B cell (primary cell): ENCODE results near the gene CD6. TPM values are rescaled to one million over a fixed set of nuclear protein-coding genes. Genes with fewer than 3 reads are reported as not detected.

ENCODE experiments used
- ATAC-seq: fragments of 200-7000 bp; cut with Tn5 transposase; one replicate; pipeline ENCODE4 v1.10.0; 2021; ENCODE audit warnings: low read depth, mild to moderate bottlenecking, moderate number of reproducible peaks, moderate library complexity
- CTCF ChIA-PET: fragments of 350-600 bp; sonication (Branson Sonifier 250); formaldehyde crosslinking; loops from one replicate; lab custom pipeline; 2021; ENCODE audit warnings: antibody characterized with exemption, inconsistent platforms; lab: Charles Lee
- POLR2A ChIA-PET: fragments of 350-600 bp; sonication (Branson Sonifier 250); formaldehyde crosslinking; loops from one replicate; lab custom pipeline; 2021; ENCODE audit warnings: antibody characterized with exemption; lab: Charles Lee
- DNase-seq: peaks from one replicate; pipeline ENCODE4 v3.0.0; 2013
- H2AFZ ChIP-seq: 2 replicates; pipeline ENCODE4 v1.6.1; 2012; ENCODE audit warnings: mild to moderate bottlenecking, low read depth, low read length; ENCODE audit not compliant: insufficient read depth, poor library complexity, severe bottlenecking
- H3K27ac ChIP-seq, 2 donors: 1 replicate in 1 of 2; 2 replicates in 1 of 2; pipeline ENCODE4 v1.5.1; 2012 to 2013; ENCODE audit warnings: low read length in 2 of 2, mild to moderate bottlenecking in 2 of 2, moderate library complexity in 1 of 2
- H3K27me3 ChIP-seq, 4 experiments: fragments of 200-600 bp in 1 of 4; sonication (generic) in 1 of 4; replicated peaks in 1 of 4; 1 replicate in 2 of 4; 2 replicates in 2 of 4; pipeline versions ENCODE4 v1.6.1 to v1.7.0; 2013 to 2016; ENCODE audit warnings: low read length in 3 of 4, mild to moderate bottlenecking in 2 of 4, mixed read lengths in 1 of 4, moderate library complexity in 1 of 4; ENCODE audit not compliant: insufficient read depth in 4 of 4, control insufficient read depth in 3 of 4; ENCODE audit errors: control extremely low read depth in 1 of 4
- H3K36me3 ChIP-seq, 2 experiments: replicated peaks in 1 of 2; 1 replicate in 1 of 2; 2 replicates in 1 of 2; pipeline versions ENCODE4 v1.6.1 to v1.7.1; 2013; ENCODE audit warnings: low read length in 1 of 2; ENCODE audit not compliant: insufficient read depth in 2 of 2, control insufficient read depth in 1 of 2; ENCODE audit errors: control extremely low read depth in 1 of 2, extremely low read depth in 1 of 2
- H3K4me1 ChIP-seq, 2 donors: fragments of 200-600 bp in 1 of 2; sonication (generic) in 1 of 2; 1 replicate in 1 of 2; 2 replicates in 1 of 2; pipeline versions ENCODE4 v1.5.1 to v1.6.1; 2013 to 2017; ENCODE audit warnings: low read length in 2 of 2; ENCODE audit not compliant: control insufficient read depth in 2 of 2, insufficient read depth in 2 of 2
- H3K4me2 ChIP-seq: replicated peaks from 2 replicates; pipeline ENCODE3; 2012; ENCODE audit warnings: mild to moderate bottlenecking, low read depth, low read length; ENCODE audit not compliant: poor library complexity, severe bottlenecking
- H3K4me3 ChIP-seq, 5 experiments: fragments of 200-600 bp in 1 of 5; sonication (generic) in 1 of 5; 1 replicate in 3 of 5; 2 replicates in 2 of 5; pipeline versions ENCODE4 v1.5.1 to v1.7.0; 2011 to 2016; ENCODE audit warnings: low read length in 4 of 5, mild to moderate bottlenecking in 4 of 5, low read depth in 2 of 5, control low read depth in 1 of 5, moderate library complexity in 1 of 5; ENCODE audit not compliant: insufficient read depth in 1 of 5; ENCODE audit errors: control extremely low read depth in 1 of 5, extremely low read depth in 1 of 5
- H3K79me2 ChIP-seq: fragments of 200-600 bp; sonication (generic); one replicate; pipeline ENCODE4 v1.6.0; 2016; ENCODE audit warnings: low read length; ENCODE audit not compliant: control insufficient read depth, insufficient read depth
- H3K9ac ChIP-seq: fragments of 200-600 bp; sonication (generic); 2 replicates; pipeline ENCODE4 v1.6.1; 2017; ENCODE audit warnings: mild to moderate bottlenecking, low read length, moderate library complexity
- H3K9me3 ChIP-seq, 3 donors: one replicate each; pipeline versions ENCODE4 v1.6.1 to v1.7.1; 2013; ENCODE audit warnings: low read length in 2 of 3; ENCODE audit not compliant: control insufficient read depth in 2 of 3, insufficient read depth in 1 of 3; ENCODE audit errors: control extremely low read depth in 1 of 3
- H4K20me1 ChIP-seq: 2 replicates; pipeline ENCODE4 v1.6.0; 2012; ENCODE audit warnings: mild to moderate bottlenecking, low read length; ENCODE audit not compliant: insufficient read depth, control insufficient read depth, poor library complexity, severe bottlenecking
- H3K27ac Mint-ChIP-seq: one replicate; pipeline ENCODE4 v1.8.0; 2021; ENCODE audit warnings: mixed read lengths
- H3K27me3 Mint-ChIP-seq: one replicate; pipeline ENCODE4 v1.8.0; 2021; ENCODE audit warnings: mixed read lengths
- H3K4me1 Mint-ChIP-seq: one replicate; pipeline ENCODE4 v1.8.0; 2021; ENCODE audit warnings: mixed read lengths
- H3K4me3 Mint-ChIP-seq: one replicate; pipeline ENCODE4 v1.8.0; 2021; ENCODE audit warnings: mixed read lengths
- H3K9me3 Mint-ChIP-seq: one replicate; pipeline ENCODE4 v1.8.0; 2022; ENCODE audit warnings: mixed read lengths; ENCODE audit not compliant: insufficient read depth
- CTCF ChIP-seq: fragments of 200-600 bp; IDR thresholded peaks from one replicate; pipeline ENCODE4 v1.8.0; 2022; ENCODE audit warnings: antibody characterized with exemption, mild to moderate bottlenecking
- EZH2 ChIP-seq: IDR thresholded peaks from 2 replicates; pipeline ENCODE4 v1.6.1; 2012; ENCODE audit warnings: borderline replicate concordance, low read depth, mild to moderate bottlenecking, moderate library complexity, low read length; ENCODE audit not compliant: insufficient read depth, poor library complexity, severe bottlenecking
- WGBS: methylation state at CpG from one replicate; pipeline ENCODE4 v1.1.5; 2013; ENCODE audit warnings: missing lambda C conversion rate; ENCODE audit not compliant: insufficient coverage; 5-methylcytosine and 5-hydroxymethylcytosine counted together
- intact Hi-C: fragments of 100-400 bp; cut with micrococcal nuclease; formaldehyde crosslinking; loops from one replicate; pipeline ENCODE4 v1.10.0; 2022
- polyA plus RNA-seq: library from polyadenylated mRNA; depleted of rRNA; stranded (reverse); fragments of >200 nt; gene quantifications from 2 replicates; pipeline ENCODE4 v1.2.3, GENCODE V29; 2012
- total RNA-seq, 2 donors: library from RNA; stranded (reverse); fragments of 120-200 nt in 1 of 2; gene quantifications; 1 replicate in 1 of 2; 2 replicates in 1 of 2; pipeline versions ENCODE4 v1.2.3 to v1.2.4, GENCODE V29; 2013 to 2022

Gene CD6
- total and polyA plus RNA-seq, 2 donors (not counting 1 experiment from before 2014, with no cell fraction given) = 9.3 to 13.6 TPM

- Mint-ChIP-seq H3K27me3 (no peaks in the 10 kb centered on the region), H3K4me1 (peaks cover 69% of the 10 kb centered on the region), H3K4me3 (no peak overlapping the region), H3K9me3 (no peaks in the 10 kb centered on the region), H3K27ac (peak overlapping the region; percentile 73)
- Histone ChIP-seq H2AFZ (no peak overlapping the region), H3K4me3 (no peak overlapping the region), H3K27ac (no peak overlapping the region), H3K4me2 (no peak overlapping the region), H3K27me3 (no peaks in the 10 kb centered on the region), H3K9ac (no peak overlapping the region), H3K79me2 (no peaks in the 10 kb centered on the region), H4K20me1 (no peaks in the 10 kb centered on the region), H3K36me3 (no peaks in the 10 kb centered on the region), H3K9me3 (peaks cover 2 to 17% (median 6%) of the 10 kb centered on the region in 3 donors), H3K4me1 (peaks cover 27 to 38% of the 10 kb centered on the region in 2 donors)
- POLR2A ChIA-PET = interaction anchor here (1.5 kb wide), 1 partner anchor 26 kb away, joined by 4 read pairs; no protein-coding TSS in a partner anchor
- intact Hi-C loops = no loop called here
- TF ChIP-seq CTCF (no peak), EZH2 (no peak)
- ATAC-seq = no peak
- CTCF ChIA-PET = no interaction called here
- 91% methylated on average over 8 of the region's 14 CpGs for WGBS
- no peak for DNase-seq
Measured at GRCh38 chr11:61067782-61068446, 96.4 kb downstream of the CD6 start.

GRCh38 chr11:61068581-61068980, 97.1 kb downstream of the CD6 start:
- ChIA-PET CTCF (interaction anchor here (3.0 kb wide), 1 partner anchor 154 kb away, joined by 14 read pairs; the partner anchor contains the start of gene TMEM109), POLR2A (interaction anchor here (1.5 kb wide), 1 partner anchor 26 kb away, joined by 4 read pairs; no protein-coding TSS in a partner anchor)
- peaks cover 2 to 17% (median 6%) of the 10 kb centered on the region in 3 donors for H3K9me3 ChIP-seq
- WGBS = 99% methylated on average over 9 of the region's 9 CpGs
- no peaks in the 10 kb centered on the region for H3K79me2 ChIP-seq
- Mint-ChIP-seq H3K27ac (peak overlapping the region; percentile 85), H3K4me1 (peaks cover 68% of the 10 kb centered on the region), H3K27me3 (no peaks in the 10 kb centered on the region), H3K4me3 (no peak overlapping the region), H3K9me3 (no peaks in the 10 kb centered on the region)
- H3K9ac ChIP-seq = no peak overlapping the region
- H3K4me2 ChIP-seq = no peak overlapping the region
- H3K27ac ChIP-seq = no peak overlapping the region
- no peak for TF ChIP-seq EZH2
- no peak for TF ChIP-seq CTCF
- DNase-seq = no peak
- ATAC-seq = no peak
- intact Hi-C loops = no loop called here
- no peaks in the 10 kb centered on the region for H3K36me3 ChIP-seq
- no peaks in the 10 kb centered on the region for H4K20me1 ChIP-seq
- H3K4me3 ChIP-seq = no peak overlapping the region
- H3K4me1 ChIP-seq = peaks cover 33 to 44% of the 10 kb centered on the region in 2 donors
- no peaks in the 10 kb centered on the region for H3K27me3 ChIP-seq
- no peak overlapping the region for H2AFZ ChIP-seq
